ENCODE results near the gene ARMC9.

DNA sequence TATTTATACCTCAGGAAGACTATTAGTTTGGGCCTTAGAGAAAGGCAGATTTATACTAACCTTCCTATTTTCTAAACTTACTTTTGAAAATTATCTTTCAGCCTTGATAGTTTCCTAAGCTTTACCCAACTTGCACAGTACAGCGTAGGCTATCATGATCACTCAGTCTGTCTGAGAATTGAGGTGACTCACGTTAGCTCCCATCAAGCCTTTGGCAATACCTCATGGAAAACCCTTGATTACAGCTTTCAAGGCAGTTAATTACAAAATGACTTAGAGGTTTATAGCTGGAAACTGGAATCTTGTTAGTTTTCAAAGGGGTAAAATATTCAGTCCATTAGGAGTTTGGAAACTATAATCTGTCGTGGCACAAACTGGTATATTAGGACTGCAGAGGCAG, 26.4 kb upstream of the ARMC9 start:
- TF ChIP-seq SIN3A (IDR thresholded peaks at IDR 0.05; ENCODE audit: borderline replicate concordance, insufficient read depth, low read depth, low read length) (no peak), CTCF (IDR thresholded peaks at IDR 0.05) (no peak), POLR2AphosphoS5 (IDR thresholded peaks at IDR 0.05; ENCODE audit: low read depth, low read length) (no peak)
